ENCODE results near the gene DEAF1.

GRCh38 chr11:695538-696248 is 671 bp upstream of the DEAF1 start, which contains the start of gene TMEM80:
- peak; percentile 55; the same call in 1 of the 2 replicates for TF ChIP-seq POLR2AphosphoS5 (IDR thresholded peaks at IDR 0.05; ENCODE audit: low read length)
- TF ChIP-seq MTA3 (IDR thresholded peaks at IDR 0.05; ENCODE audit: borderline replicate concordance, low read length), result no peak
- peak; percentile 59 for TF ChIP-seq MYC (IDR thresholded peaks at IDR 0.05; ENCODE audit: insufficient read depth, insufficient read length, insufficient replicate concordance, low read length, severe bottlenecking)

All from GM12878 (cell line).